ENCODE results near the gene REXO5. TPM values are rescaled to one million over a fixed set of nuclear protein-coding genes. Genes with fewer than 3 reads are reported as not detected.
A peak's percentile ranks its signal among the peaks of the same experiment; 100 is the strongest.

Gene REXO5
- total and polyA plus RNA-seq, 9 donors, result 0.73 to 7.6 (median 3.5) TPM

DNA sequence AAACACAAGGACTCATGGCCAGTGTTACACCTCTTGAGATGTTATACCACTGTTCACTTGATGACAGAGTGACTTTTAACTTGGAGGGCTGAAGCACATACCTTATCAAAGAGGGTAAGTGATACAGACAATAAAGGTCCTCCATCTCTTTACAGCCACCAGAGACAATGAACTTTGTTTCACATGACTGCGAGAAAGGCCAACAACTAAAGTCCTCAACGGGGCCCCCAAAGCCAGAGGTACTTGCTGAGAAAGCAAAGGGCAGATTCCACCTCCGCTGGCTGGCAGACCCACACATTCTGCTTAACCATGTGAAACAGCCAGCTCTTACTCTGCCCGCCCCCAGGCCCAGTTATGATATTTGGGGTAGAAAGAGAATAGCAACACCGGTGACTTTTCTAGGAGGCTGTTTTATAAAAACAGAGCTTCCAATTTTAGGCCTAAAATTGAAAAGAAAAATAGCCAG lies 72.4 kb downstream of the REXO5 start:
- Histone ChIP-seq H3K4me1 (ENCODE audit: insufficient read depth) (peaks cover 5% of the 10 kb centered on the region), H3K27me3 (no peaks in the 10 kb centered on the region), H3K36me3 (no peaks in the 10 kb centered on the region), H3K4me3 (no peak overlapping the region), H3K27ac (no peak overlapping the region), H3K9me3 (no peaks in the 10 kb centered on the region)
- intact Hi-C loops (cut with DNase I), result no loop called here
- no peak for TF ChIP-seq CTCF (IDR thresholded peaks at IDR 0.05)
- TF ChIP-seq POLR2A (IDR thresholded peaks at IDR 0.05), result no peak
- TF ChIP-seq EP300 (IDR thresholded peaks at IDR 0.05), result no peak
- peak in 1 of 5 donors; percentile 10 for DNase-seq
- WGBS, 3 donors, result 48 to 65% (median 53%) methylated on average over 5 of the region's 5 CpGs

- no peaks in the 10 kb centered on the region for H3K9me3 ChIP-seq
- no peak overlapping the region for H3K4me3 ChIP-seq
- no peaks in the 10 kb centered on the region for H3K27me3 ChIP-seq
- TF ChIP-seq POLR2A (IDR thresholded peaks at IDR 0.05), result no peak
- intact Hi-C loops (cut with DNase I), result no loop called here
- no peak overlapping the region for H3K27ac ChIP-seq
- WGBS, 3 donors, result 28 to 38% (median 32%) methylated on average over 7 of the region's 7 CpGs
- H3K4me1 ChIP-seq (ENCODE audit: insufficient read depth), result peaks cover 6% of the 10 kb centered on the region
- no peaks in the 10 kb centered on the region for H3K36me3 ChIP-seq
- DNase-seq, result no peak
Observed at GRCh38 chr16:20879175-20880040, 73.1 kb downstream of the REXO5 start.

- no peaks in the 10 kb centered on the region for H3K27me3 ChIP-seq
- H3K4me1 ChIP-seq (ENCODE audit: insufficient read depth), result peaks cover 8% of the 10 kb centered on the region
- H3K36me3 ChIP-seq, result no peaks in the 10 kb centered on the region
- DNase-seq, result no peak
- no peak overlapping the region for H3K4me3 ChIP-seq
- 36 to 48% (median 42%) methylated on average over 3 of the region's 3 CpGs for WGBS, 3 donors
- no peak for TF ChIP-seq EP300 (IDR thresholded peaks at IDR 0.05)
- no peak for TF ChIP-seq POLR2A (IDR thresholded peaks at IDR 0.05)
- no peak for TF ChIP-seq CTCF (IDR thresholded peaks at IDR 0.05)
- no peak overlapping the region for H3K27ac ChIP-seq
- intact Hi-C loops (cut with DNase I), result no loop called here
- H3K9me3 ChIP-seq, result no peaks in the 10 kb centered on the region
Observed at GRCh38 chr16:20880867-20881502, 74.7 kb downstream of the REXO5 start.

DNA sequence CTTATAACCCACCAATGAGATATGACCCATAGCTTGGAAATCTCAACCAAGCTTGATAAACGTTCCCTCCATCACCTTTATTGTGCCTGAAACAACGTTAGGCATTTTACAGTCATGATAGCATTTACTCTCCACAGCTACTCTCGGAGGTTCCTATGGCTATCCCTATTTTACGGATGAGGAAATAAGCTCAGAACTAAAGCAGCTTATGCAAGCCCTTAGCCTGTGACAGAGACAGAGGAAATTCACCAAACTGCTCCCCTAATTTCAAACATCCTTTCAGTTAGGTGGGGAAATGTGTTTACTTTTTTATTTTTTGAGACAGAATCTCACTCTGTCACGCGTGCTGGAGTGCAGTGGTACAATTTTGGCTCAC lies 75.2 kb downstream of the REXO5 start:
- no peak overlapping the region for H3K27ac ChIP-seq

More for the DNA sequence above, 75.2 kb downstream of the REXO5 start:
- 60 to 73% (median 65%) methylated on average over 6 of the region's 6 CpGs for WGBS, 3 donors
- Histone ChIP-seq H3K4me1 (ENCODE audit: insufficient read depth) (peaks cover 8% of the 10 kb centered on the region), H3K4me3 (no peak overlapping the region), H3K36me3 (no peaks in the 10 kb centered on the region), H3K27me3 (no peaks in the 10 kb centered on the region), H3K9me3 (no peaks in the 10 kb centered on the region)
- no peak for TF ChIP-seq EP300 (IDR thresholded peaks at IDR 0.05)
- TF ChIP-seq POLR2A (IDR thresholded peaks at IDR 0.05), result no peak
- TF ChIP-seq CTCF (IDR thresholded peaks at IDR 0.05), result no peak
- intact Hi-C loops (cut with DNase I), result no loop called here
- no peak for DNase-seq

All from ovary (tissue), 9 donors.